Iris pigment epithelial cell (primary cell): ENCODE results near the gene RETREG1.
A peak's percentile ranks its signal among the peaks of the same experiment; 100 is the strongest.

Experiments used
- DNase-seq: peaks from one replicate; pipeline ENCODE4 v3.0.0-alpha.2; 2011; ENCODE audit warnings: low read depth

RETREG1 gene

GRCh38 chr5:16528382-16529110 lies 88.3 kb downstream of the RETREG1 start:
- no peak for DNase-seq

- DNase-seq, result no peak
Observed at GRCh38 chr5:16525651-16526050, 91.1 kb downstream of the RETREG1 start.

GRCh38 chr5:16524286-16524685 lies 92.5 kb downstream of the RETREG1 start:
- no peak for DNase-seq

GRCh38 chr5:16521521-16522483 lies 95.0 kb downstream of the RETREG1 start:
- no peak for DNase-seq

GRCh38 chr5:16520841-16521240 lies 96.0 kb downstream of the RETREG1 start:
- no peak for DNase-seq

- no peak for DNase-seq
Observed at GRCh38 chr5:16519435-16519834, 97.4 kb downstream of the RETREG1 start.

GRCh38 chr5:16518606-16519005 lies 98.2 kb downstream of the RETREG1 start:
- DNase-seq, result no peak

- no peak for DNase-seq
Observed at GRCh38 chr5:16515532-16515931, 101.3 kb downstream of the RETREG1 start.

- no peak for DNase-seq
Observed at GRCh38 chr5:16510098-16510497, 106.7 kb downstream of the RETREG1 start.

GRCh38 chr5:16508730-16509531 lies 107.9 kb downstream of the RETREG1 start:
- no peak for DNase-seq

GRCh38 chr5:16507716-16508115 lies 109.1 kb downstream of the RETREG1 start:
- DNase-seq, result peak; percentile 8

GRCh38 chr5:16505904-16506303 lies 110.9 kb downstream of the RETREG1 start:
- no peak for DNase-seq

GRCh38 chr5:16505140-16505891 lies 111.5 kb downstream of the RETREG1 start:
- DNase-seq, result no peak

GRCh38 chr5:16504571-16504970 lies 112.2 kb downstream of the RETREG1 start:
- DNase-seq, result no peak

- DNase-seq, result peak; percentile 59
Observed at GRCh38 chr5:16502866-16503265, 113.9 kb downstream of the RETREG1 start.

- no peak for DNase-seq
Observed at GRCh38 chr5:16500024-16500423, 116.8 kb downstream of the RETREG1 start.

GRCh38 chr5:16497546-16497945 lies 119.3 kb downstream of the RETREG1 start:
- DNase-seq, result no peak

- DNase-seq, result peak; percentile 37
Observed at GRCh38 chr5:16493261-16493660, 123.5 kb downstream of the RETREG1 start.

GRCh38 chr5:16492398-16493140 lies 124.2 kb downstream of the RETREG1 start:
- DNase-seq, result peak; percentile 79

GRCh38 chr5:16490911-16491310 lies 125.9 kb downstream of the RETREG1 start:
- DNase-seq, result no peak

GRCh38 chr5:16489322-16489791 lies 127.4 kb downstream of the RETREG1 start:
- peak; percentile 73 for DNase-seq
